ENCODE data around the gene GUCY2F. TPM values are rescaled to one million over a fixed set of nuclear protein-coding genes. Genes with fewer than 3 reads are reported as not detected.

Gene GUCY2F
- total RNA-seq, 1 experiment from 2014 or later = not detected

DNA sequence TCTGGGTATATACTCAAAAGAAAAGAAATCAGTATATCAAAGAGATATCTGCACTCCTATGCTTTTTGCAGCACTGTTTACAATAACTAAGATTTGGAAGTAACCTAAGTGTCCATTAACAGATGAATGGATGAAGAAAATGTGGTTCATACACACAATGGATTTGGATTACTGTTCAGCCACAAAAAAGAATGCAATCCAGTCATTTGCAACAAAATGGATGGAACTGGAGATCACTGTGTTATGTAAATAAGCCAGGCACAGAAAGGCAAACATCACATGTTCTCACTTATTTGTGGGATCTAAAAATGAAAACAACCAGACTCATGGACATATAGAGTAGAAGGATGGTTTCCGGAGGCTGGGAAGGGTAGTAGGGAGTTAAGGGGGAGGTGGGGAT lies 37.1 kb upstream of the GUCY2F start:
- ChIA-PET RAD21 (ENCODE audit: low non-redundant PET in 1 of 2, low total read pairs in 2 of 2, uncharacterized antibody in 2 of 2, unreplicated experiment in 2 of 2) (no interaction called here), POLR2A (no interaction called here), CTCF (no interaction called here)
- intact Hi-C loops (cut with micrococcal nuclease) = no loop called here
- Histone ChIP-seq H3K36me3 (ENCODE audit: control insufficient read depth in 1 of 2, insufficient read depth in 2 of 2, low read length in 2 of 2) (no peaks in the 10 kb centered on the region), H3K4me1 (ENCODE audit: control insufficient read depth in 1 of 2, insufficient read depth in 2 of 2, low read length in 2 of 2) (no peaks in the 10 kb centered on the region), H3K27me3 (ENCODE audit: insufficient read depth, low read length) (no peaks in the 10 kb centered on the region), H3K9ac (ENCODE audit: low read length) (no peak overlapping the region), H3K4me3 (replicated peaks in 1 of 2; ENCODE audit: low read depth in 1 of 2, low read length in 2 of 2) (no peak overlapping the region), H3K27ac (ENCODE audit: low read depth, low read length) (no peak overlapping the region), H2AFZ (ENCODE audit: low read depth, low read length, poor library complexity, severe bottlenecking) (no peak overlapping the region), H3K9me2 (ENCODE audit: insufficient read depth) (no peaks in the 10 kb centered on the region), H3K4me2 (ENCODE audit: low read length) (no peak overlapping the region), H3K9me3 (ENCODE audit: control insufficient read depth in 1 of 2, insufficient read depth in 1 of 2, low read depth in 1 of 2, low read length in 2 of 2) (no peaks in the 10 kb centered on the region), H4K20me1 (ENCODE audit: insufficient read depth) (no peaks in the 10 kb centered on the region), H3K79me2 (ENCODE audit: insufficient read depth, low read length) (no peaks in the 10 kb centered on the region)
- DNase-seq (ENCODE audit: low read depth, low spot score) (no peak), ATAC-seq (no peak)
- BruUV-seq (replicated peaks) = no TSS peak
- TF ChIP-seq MAX (IDR thresholded peaks at IDR 0.05) (no peak), CEBPB (IDR thresholded peaks at IDR 0.05; ENCODE audit: low read depth) (no peak), SP1 (IDR thresholded peaks at IDR 0.05; ENCODE audit: low read depth) (no peak), CBX3 (IDR thresholded peaks at IDR 0.05; ENCODE audit: low read depth) (no peak), SIN3A (IDR thresholded peaks at IDR 0.05; ENCODE audit: low read depth) (no peak), EZH2 (IDR thresholded peaks at IDR 0.05) (no peak), ZNF274 (IDR thresholded peaks at IDR 0.05; ENCODE audit: low read depth, low read length) (no peak)
- TF ChIP-seq, protein P1, sequence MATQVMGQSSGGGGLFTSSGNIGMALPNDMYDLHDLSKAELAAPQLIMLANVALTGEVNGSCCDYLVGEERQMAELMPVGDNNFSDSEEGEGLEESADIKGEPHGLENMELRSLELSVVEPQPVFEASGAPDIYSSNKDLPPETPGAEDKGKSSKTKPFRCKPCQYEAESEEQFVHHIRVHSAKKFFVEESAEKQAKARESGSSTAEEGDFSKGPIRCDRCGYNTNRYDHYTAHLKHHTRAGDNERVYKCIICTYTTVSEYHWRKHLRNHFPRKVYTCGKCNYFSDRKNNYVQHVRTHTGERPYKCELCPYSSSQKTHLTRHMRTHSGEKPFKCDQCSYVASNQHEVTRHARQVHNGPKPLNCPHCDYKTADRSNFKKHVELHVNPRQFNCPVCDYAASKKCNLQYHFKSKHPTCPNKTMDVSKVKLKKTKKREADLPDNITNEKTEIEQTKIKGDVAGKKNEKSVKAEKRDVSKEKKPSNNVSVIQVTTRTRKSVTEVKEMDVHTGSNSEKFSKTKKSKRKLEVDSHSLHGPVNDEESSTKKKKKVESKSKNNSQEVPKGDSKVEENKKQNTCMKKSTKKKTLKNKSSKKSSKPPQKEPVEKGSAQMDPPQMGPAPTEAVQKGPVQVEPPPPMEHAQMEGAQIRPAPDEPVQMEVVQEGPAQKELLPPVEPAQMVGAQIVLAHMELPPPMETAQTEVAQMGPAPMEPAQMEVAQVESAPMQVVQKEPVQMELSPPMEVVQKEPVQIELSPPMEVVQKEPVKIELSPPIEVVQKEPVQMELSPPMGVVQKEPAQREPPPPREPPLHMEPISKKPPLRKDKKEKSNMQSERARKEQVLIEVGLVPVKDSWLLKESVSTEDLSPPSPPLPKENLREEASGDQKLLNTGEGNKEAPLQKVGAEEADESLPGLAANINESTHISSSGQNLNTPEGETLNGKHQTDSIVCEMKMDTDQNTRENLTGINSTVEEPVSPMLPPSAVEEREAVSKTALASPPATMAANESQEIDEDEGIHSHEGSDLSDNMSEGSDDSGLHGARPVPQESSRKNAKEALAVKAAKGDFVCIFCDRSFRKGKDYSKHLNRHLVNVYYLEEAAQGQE (IDR thresholded peaks at IDR 0.05; ENCODE audit: low read depth) = no peak
- TF ChIP-seq, protein P2, sequence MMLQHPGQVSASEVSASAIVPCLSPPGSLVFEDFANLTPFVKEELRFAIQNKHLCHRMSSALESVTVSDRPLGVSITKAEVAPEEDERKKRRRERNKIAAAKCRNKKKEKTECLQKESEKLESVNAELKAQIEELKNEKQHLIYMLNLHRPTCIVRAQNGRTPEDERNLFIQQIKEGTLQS (IDR thresholded peaks at IDR 0.05) = no peak
